HG03565 (cell line): ENCODE data around the gene DUSP6.

Experiments
- ATAC-seq: cut with Tn5 transposase; IDR thresholded peaks from one replicate; pipeline ENCODE4 v1.9.1; 2021; ENCODE audit warnings: mild to moderate bottlenecking, moderate library complexity; ENCODE audit not compliant: unreplicated experiment

The DUSP6 gene, protein sequence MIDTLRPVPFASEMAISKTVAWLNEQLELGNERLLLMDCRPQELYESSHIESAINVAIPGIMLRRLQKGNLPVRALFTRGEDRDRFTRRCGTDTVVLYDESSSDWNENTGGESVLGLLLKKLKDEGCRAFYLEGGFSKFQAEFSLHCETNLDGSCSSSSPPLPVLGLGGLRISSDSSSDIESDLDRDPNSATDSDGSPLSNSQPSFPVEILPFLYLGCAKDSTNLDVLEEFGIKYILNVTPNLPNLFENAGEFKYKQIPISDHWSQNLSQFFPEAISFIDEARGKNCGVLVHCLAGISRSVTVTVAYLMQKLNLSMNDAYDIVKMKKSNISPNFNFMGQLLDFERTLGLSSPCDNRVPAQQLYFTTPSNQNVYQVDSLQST

DNA sequence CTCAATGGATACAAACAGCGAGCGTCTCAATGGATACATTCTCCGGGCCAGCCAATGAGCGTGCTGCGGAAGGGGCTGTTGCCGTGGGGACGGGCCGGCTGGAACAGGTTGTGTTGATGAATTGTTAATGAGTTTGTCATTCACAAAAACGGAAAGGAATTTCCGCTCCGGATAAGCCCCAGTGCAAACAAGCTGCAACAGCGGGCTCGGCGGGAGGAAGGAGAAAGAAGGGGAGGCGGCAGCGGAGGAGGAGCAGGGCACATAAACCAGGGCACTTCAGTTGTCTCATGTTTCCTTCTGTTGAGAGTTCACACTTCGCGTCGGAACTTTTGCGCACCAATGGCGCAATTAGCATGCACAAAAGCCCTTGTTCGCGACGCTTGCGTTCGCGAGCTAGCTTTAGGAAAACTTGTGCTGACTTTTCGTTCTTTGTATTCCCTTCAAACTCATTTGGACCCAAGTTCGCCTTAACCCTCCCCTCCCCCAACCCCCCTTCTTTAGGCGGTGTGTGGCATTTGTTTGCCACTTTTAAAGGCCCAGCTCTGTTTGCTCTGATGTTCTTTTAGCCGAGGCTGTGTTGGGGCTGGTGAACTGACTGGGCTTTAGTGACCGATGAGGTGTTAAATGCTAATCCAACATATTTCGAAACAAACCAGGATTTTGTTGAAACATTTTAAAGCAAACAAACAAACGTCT is at the start of gene DUSP6:
Gene DUSP6, minus strand, starts transcription at position 10 of the 696 bp plus-strand sequence. CDS start 462 bp downstream, outside the sequence.
- no peak for ATAC-seq

DNA sequence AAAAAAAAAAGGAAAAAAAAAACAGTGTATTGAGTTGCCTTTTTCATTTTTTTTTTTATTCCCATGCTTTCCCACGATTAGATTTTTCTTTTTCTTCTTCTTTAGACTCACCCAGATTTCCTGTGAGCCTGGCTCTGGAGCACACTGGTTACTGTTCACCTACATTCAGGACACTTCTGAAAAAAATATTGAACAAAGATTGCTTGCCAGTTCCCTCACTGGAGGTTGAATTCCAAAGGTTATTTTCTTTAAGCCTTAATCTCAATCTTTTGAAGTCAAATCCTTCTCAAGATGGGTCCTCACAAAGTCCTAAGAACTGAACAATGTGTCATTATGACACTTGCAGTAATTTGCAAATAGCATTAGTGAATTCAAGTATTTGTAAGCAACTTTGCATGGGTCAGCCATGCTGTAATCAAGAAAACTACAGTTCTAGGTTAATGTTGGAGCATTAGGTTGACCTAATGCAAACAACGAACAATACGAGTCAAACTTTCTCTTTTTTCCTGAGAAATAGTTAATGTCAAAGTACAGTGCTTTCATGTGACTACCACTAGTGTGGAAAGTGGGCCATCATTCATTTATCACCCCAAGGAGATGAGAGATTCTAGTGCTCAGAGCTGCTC is 49.2 kb upstream of the DUSP6 start:
- no peak for ATAC-seq

DNA sequence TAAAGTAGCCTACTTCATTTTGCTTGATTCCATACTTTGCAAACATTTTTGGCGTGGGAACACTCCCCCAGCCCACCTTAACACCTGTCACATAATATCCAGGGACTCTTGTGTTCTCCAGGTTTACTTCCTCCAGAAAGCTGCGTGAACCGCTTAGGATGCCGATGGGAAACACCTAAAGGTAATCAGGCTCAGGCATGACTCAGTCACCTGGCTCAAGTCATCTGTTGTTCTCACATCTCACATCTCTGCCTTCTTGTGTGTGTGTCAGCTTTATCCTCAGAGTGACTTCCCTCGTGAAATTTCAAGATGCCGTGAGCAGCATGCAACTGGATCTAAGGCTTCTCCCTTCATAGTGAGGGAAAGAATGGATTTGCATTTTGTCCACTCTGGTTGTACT is 48.1 kb upstream of the DUSP6 start:
- no peak for ATAC-seq

DNA sequence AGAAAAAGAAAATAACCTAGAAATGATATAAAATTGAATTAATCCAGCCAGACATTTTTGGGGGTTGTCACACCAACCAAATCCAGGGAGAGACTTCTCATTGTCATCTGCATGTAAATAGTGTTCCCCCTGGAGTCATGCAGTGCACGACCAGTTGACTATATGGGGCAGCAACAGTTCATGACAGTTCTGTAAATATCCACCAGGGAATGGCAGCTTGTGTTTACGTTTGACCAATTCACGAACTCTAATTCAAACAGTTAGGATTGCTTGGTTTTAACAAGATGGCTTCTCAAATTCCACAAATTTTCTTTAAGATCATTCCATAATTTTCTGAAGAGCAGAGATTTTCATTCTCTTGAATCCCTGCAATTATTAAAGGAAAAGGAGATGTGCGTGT is 43.4 kb upstream of the DUSP6 start:
- ATAC-seq = no peak

GRCh38 chr12:89393551-89394121 is 41.3 kb upstream of the DUSP6 start:
- ATAC-seq = no peak

DNA sequence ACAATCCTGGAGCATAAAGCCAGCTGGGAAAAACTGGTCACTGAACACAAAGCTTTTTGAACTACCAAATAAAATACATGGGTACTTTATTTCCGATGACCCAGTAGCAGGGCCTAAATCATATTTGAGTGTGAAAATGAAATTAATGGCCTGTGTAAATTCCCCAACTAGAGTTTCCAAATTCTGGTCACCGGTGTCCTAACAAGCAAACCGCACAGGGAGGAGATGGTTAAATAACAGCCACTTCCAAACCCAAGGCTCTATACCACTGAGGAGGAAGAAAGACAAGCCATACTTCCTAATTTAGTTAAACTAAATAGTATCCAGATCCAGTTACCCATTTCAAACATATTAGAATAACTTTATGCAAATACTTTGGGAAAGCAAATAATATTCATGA is 40.1 kb upstream of the DUSP6 start:
- no peak for ATAC-seq

- no peak for ATAC-seq
Observed at GRCh38 chr12:89391726-89392336, 39.5 kb upstream of the DUSP6 start.

DNA sequence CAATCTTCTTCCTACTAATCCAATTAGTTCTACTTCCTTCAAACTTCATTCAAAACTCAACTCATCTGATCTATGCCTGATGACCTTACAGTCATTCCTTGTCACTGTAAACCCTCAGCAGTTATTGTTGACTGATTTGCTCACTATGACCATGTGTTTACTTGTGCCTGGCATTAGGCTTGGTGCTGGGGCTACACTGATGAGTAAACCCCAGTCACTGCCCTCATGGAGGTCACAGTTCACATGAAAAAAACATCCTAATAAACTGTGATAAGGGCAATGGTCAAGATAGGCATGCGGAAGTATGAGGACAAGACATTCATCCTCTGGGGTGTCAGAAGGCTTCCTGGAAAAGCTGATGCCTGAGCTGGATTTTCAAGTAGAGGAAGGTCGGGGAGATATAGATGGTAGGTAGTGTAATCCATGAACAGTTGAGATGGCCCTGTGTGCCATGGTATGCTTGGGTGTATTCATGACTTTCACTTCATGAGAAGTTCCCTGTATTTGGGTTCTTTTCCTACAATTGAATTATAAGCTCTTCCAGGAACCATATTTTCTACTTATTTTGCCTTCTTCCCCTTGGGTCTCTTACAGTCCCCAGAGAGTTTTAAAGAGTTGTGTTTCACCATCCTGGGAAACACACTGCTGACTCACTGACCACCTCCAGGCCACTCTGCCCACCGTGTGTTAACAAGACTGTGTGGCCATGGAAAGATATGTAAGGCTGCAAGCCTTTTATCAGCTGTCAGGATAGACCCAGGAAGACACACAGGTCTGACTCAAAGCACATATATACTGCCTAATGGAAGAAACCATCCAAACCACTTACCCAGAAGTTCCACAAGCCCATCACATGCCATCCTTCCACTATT is 38.7 kb upstream of the DUSP6 start:
- no peak for ATAC-seq

GRCh38 chr12:89389755-89390661 is 37.7 kb upstream of the DUSP6 start:
- peak; percentile 49 for ATAC-seq

GRCh38 chr12:89386138-89386537 is 33.8 kb upstream of the DUSP6 start:
- ATAC-seq = no peak

- no peak for ATAC-seq
Observed at GRCh38 chr12:89384807-89385206, 32.5 kb upstream of the DUSP6 start.

- ATAC-seq = no peak
Observed at GRCh38 chr12:89384050-89384758, 31.9 kb upstream of the DUSP6 start.

GRCh38 chr12:89383235-89384049 is 31.1 kb upstream of the DUSP6 start:
- ATAC-seq = no peak

DNA sequence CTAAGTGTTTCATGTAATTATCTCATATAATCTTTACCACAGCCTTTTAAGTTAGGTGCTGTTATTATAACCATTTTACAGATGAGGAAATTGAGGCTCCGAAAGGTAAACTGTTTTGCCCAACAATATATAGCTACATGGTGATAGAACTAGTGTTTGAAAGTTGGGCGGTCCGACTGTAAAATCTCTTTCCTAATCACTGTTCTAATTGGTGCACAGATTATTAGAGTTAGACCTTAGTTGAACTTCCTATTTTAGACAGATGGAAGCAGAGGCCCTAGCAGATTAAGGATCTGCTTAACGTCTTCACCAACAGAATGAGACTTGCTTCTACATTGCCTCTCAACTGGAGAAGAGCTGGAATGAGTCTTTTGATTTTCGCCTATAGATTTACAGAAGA is 30.0 kb upstream of the DUSP6 start:
- no peak for ATAC-seq

DNA sequence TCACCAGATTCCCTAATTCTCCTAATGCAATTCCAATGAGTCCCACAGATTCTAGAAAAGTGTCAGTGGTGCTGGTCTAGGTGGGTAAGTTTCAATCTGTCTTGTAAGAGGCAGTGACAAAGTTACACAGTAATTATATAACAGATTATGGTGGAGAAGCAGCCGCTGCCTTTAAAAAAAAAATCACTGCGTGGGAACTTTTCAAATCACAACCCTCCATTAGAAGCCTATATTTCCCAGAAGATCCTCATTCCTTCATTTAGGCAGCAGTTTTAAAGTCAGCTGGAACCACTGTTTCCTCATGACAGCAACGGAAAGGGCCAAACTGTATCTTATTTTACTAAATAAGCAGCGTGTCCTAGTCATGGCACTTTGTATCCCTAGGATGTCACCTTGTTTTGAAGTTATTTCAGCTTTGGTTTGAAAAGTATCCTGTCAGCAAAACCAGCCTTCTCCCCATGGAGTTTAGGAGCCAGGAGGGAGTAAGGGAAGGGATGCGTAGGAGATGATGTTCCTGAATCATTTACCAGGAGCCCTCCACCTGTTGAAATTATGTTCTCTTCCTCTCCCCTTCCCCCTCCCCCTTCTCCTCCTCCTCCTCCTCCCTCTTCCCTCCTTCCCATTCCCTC is 27.7 kb upstream of the DUSP6 start:
- ATAC-seq = no peak

DNA sequence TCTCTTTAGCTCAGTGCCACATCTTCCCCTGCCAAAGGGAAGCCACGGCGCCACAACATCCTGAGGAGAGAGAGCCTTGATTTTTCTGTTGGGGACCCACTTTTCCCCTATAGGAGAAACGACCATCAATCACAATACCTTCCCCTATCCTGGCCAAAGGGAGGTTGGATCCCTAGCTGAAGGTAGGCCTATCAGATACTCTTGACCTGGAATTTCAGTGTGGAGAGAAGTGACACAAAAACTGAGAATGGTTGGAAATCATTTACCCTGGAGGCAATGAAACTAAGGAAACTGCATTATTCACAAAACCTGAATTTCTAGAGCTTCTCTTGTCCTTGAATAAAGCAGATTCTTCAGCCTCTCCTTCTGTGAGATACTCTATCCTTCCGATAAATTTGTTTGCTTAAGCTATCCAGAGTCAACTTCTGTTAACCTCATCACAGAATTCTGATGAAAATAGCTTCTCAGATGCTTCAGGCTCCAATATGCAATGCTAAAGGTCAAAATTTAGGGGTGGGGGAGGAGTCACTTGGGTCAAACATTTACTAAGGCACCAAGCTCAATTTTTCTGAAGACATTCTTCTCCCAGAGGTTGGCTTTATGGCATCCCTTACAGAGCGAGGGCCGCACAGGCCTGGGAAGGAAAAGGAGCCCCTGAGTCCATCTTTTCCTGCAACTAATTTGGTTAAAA is 27.0 kb upstream of the DUSP6 start:
- no peak for ATAC-seq

DNA sequence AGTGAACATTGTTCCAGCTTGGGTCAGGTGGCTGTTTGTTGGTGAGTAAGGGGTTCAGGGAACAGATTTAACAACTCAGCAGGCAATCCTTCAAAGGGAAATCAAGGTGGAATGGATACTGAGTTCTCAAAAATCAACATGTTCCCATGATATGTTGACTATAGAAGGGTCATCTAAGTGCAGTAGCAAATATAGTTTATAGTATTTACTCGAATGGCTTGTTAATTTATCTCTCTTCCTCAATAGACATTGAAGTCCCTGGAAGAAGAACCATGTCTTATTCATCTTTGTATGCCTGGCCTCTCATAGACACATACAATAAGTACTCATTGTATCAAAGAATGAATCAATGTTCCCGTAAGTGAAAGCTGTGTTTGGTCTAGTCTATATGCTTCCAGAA is 24.5 kb upstream of the DUSP6 start:
- ATAC-seq = no peak
